OCI-LY1 (cell line): ENCODE data around the gene MYOM1.

ENCODE experiments used
- H2AFZ ChIP-seq: fragments of 200-600 bp; sonication (generic), shearing (Covaris generic); 2 replicates; pipeline ENCODE4 v1.6.0; 2014; ENCODE audit warnings: antibody characterized with exemption, mild to moderate bottlenecking, low read length
- H3F3A ChIP-seq: fragments of 200-600 bp; sonication (generic), shearing (Covaris generic); 2 replicates; pipeline ENCODE4 v1.6.0; 2014; ENCODE audit warnings: mild to moderate bottlenecking, antibody characterized with exemption, low read length, moderate library complexity; ENCODE audit not compliant: insufficient read depth
- H3K27ac ChIP-seq: fragments of 200-600 bp; sonication (generic); 2 replicates; pipeline ENCODE4 v1.5.1; 2014; ENCODE audit warnings: low read length, mixed run types, mild to moderate bottlenecking, low read depth; ENCODE audit not compliant: poor library complexity, severe bottlenecking
- H3K27me3 ChIP-seq: fragments of 200-600 bp; sonication (generic); 2 replicates; pipeline ENCODE4 v1.6.0; 2014; ENCODE audit warnings: antibody characterized with exemption, mild to moderate bottlenecking, low read length, moderate library complexity; ENCODE audit not compliant: insufficient read depth
- H3K36me3 ChIP-seq: fragments of 200-600 bp; sonication (generic); 2 replicates; pipeline ENCODE4 v1.6.1; 2014; ENCODE audit warnings: mild to moderate bottlenecking, antibody characterized with exemption, low read length, moderate library complexity, mixed read lengths; ENCODE audit not compliant: insufficient read depth
- H3K4me1 ChIP-seq: fragments of 200-600 bp; sonication (generic); 2 replicates; pipeline ENCODE4 v1.5.1; 2014; ENCODE audit warnings: mild to moderate bottlenecking, low read length, moderate library complexity; ENCODE audit not compliant: insufficient read depth, severe bottlenecking
- H3K4me2 ChIP-seq: fragments of 200-600 bp; sonication (generic), shearing (Covaris generic); 2 replicates; pipeline ENCODE4 v1.6.1; 2014; ENCODE audit warnings: low read length
- H3K4me3 ChIP-seq: fragments of 200-600 bp; sonication (generic); 2 replicates; pipeline ENCODE4 v1.5.1; 2014; ENCODE audit warnings: low read length, low read depth, mild to moderate bottlenecking, mixed read lengths; ENCODE audit not compliant: poor library complexity, severe bottlenecking
- H3K79me2 ChIP-seq: fragments of 200-600 bp; shearing (Covaris generic); 2 replicates; pipeline ENCODE4 v1.6.1; 2016; ENCODE audit warnings: mixed run types, low read length, mixed read lengths; ENCODE audit not compliant: insufficient read depth
- H3K9ac ChIP-seq: fragments of 200-600 bp; sonication (generic), shearing (Covaris generic); 2 replicates; pipeline ENCODE4 v1.6.1; 2014; ENCODE audit warnings: mild to moderate bottlenecking, low read length, mixed read lengths
- H3K9me2 ChIP-seq: fragments of 200-600 bp; sonication (generic), shearing (Covaris generic); 2 replicates; pipeline ENCODE4 v1.6.1; 2014; ENCODE audit warnings: low read depth, mild to moderate bottlenecking, low read length, mixed read lengths
- H3K9me3 ChIP-seq: fragments of 200-600 bp; shearing (Covaris generic); 2 replicates; pipeline ENCODE4 v1.6.1; 2014; ENCODE audit warnings: low read length, mixed read lengths
- H4K20me1 ChIP-seq: fragments of 200-600 bp; sonication (generic), shearing (Covaris generic); 2 replicates; pipeline ENCODE4 v1.6.0; 2016; ENCODE audit warnings: mild to moderate bottlenecking, low read length; ENCODE audit not compliant: insufficient read depth
- EZH2 ChIP-seq: fragments of 200-600 bp; sonication (generic), shearing (Covaris generic); IDR thresholded peaks from 2 replicates; pipeline ENCODE4 v1.8.0; 2017; ENCODE audit warnings: borderline replicate concordance, mixed run types, mild to moderate bottlenecking, antibody characterized with exemption, low read length, moderate library complexity, mixed read lengths
- TF ChIP-seq, protein P1 (sequence below): fragments of 200-600 bp; sonication (generic), shearing (Covaris generic); IDR thresholded peaks from 2 replicates; pipeline ENCODE4 v1.5.1; 2017; ENCODE audit warnings: mild to moderate bottlenecking, antibody characterized with exemption, low read length, moderate library complexity, mixed read lengths

Gene MYOM1

GRCh38 chr18:3234457-3234856, 14.7 kb upstream of the MYOM1 start:
- Histone ChIP-seq H3K27me3 (no peaks in the 10 kb centered on the region), H3K79me2 (no peaks in the 10 kb centered on the region), H3K9me2 (no peaks in the 10 kb centered on the region), H3K4me3 (no peak overlapping the region), H3K4me1 (peaks cover 9% of the 10 kb centered on the region), H3F3A (no peaks in the 10 kb centered on the region), H3K4me2 (no peak overlapping the region), H3K9ac (no peak overlapping the region), H4K20me1 (no peaks in the 10 kb centered on the region), H3K36me3 (no peaks in the 10 kb centered on the region), H3K27ac (no peak overlapping the region), H2AFZ (no peak overlapping the region), H3K9me3 (no peaks in the 10 kb centered on the region)
- TF ChIP-seq, protein P1, sequence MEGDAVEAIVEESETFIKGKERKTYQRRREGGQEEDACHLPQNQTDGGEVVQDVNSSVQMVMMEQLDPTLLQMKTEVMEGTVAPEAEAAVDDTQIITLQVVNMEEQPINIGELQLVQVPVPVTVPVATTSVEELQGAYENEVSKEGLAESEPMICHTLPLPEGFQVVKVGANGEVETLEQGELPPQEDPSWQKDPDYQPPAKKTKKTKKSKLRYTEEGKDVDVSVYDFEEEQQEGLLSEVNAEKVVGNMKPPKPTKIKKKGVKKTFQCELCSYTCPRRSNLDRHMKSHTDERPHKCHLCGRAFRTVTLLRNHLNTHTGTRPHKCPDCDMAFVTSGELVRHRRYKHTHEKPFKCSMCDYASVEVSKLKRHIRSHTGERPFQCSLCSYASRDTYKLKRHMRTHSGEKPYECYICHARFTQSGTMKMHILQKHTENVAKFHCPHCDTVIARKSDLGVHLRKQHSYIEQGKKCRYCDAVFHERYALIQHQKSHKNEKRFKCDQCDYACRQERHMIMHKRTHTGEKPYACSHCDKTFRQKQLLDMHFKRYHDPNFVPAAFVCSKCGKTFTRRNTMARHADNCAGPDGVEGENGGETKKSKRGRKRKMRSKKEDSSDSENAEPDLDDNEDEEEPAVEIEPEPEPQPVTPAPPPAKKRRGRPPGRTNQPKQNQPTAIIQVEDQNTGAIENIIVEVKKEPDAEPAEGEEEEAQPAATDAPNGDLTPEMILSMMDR: no peak
- no peak for TF ChIP-seq EZH2

- H3K9me3 ChIP-seq: no peaks in the 10 kb centered on the region
- no peak overlapping the region for H3K9ac ChIP-seq
- H3K36me3 ChIP-seq: no peaks in the 10 kb centered on the region
- TF ChIP-seq, protein P1: no peak
- no peak for TF ChIP-seq EZH2
- H2AFZ ChIP-seq: no peak overlapping the region
- H3K4me3 ChIP-seq: no peak overlapping the region
- peaks cover 9% of the 10 kb centered on the region for H3K4me1 ChIP-seq
- H3K27me3 ChIP-seq: no peaks in the 10 kb centered on the region
- H3K9me2 ChIP-seq: no peaks in the 10 kb centered on the region
- H3K79me2 ChIP-seq: no peaks in the 10 kb centered on the region
- no peaks in the 10 kb centered on the region for H3F3A ChIP-seq
- no peaks in the 10 kb centered on the region for H4K20me1 ChIP-seq
- H3K27ac ChIP-seq: no peak overlapping the region
- H3K4me2 ChIP-seq: no peak overlapping the region
Measured at GRCh38 chr18:3233433-3234168, 13.8 kb upstream of the MYOM1 start.

DNA sequence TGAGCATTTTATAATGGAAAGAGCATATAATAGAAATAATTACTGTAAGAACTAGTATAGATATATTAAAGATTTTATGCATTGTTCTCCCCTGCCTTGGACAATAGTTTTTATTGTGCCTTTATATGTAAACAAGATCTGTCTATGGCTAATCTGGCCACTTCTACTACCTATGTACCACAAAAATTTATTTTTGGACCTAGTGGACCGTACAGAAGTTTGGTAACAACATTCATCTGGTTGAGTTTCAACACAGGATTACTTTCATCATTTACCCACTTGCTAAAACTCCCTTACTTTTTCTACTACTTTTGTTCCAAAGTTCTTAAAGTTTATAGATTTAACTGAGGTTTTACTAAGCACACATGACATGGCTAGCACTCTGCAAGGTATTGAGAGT, 13.2 kb upstream of the MYOM1 start:
- H3K36me3 ChIP-seq: no peaks in the 10 kb centered on the region
- H3K4me2 ChIP-seq: no peak overlapping the region
- no peaks in the 10 kb centered on the region for H3K9me3 ChIP-seq
- H3K9me2 ChIP-seq: no peaks in the 10 kb centered on the region
- no peak overlapping the region for H2AFZ ChIP-seq
- H3K4me3 ChIP-seq: no peak overlapping the region
- H3K27me3 ChIP-seq: no peaks in the 10 kb centered on the region
- H3K27ac ChIP-seq: no peak overlapping the region
- no peaks in the 10 kb centered on the region for H4K20me1 ChIP-seq
- no peaks in the 10 kb centered on the region for H3F3A ChIP-seq
- no peak overlapping the region for H3K9ac ChIP-seq
- H3K4me1 ChIP-seq: peaks cover 9% of the 10 kb centered on the region
- no peaks in the 10 kb centered on the region for H3K79me2 ChIP-seq
- TF ChIP-seq EZH2: no peak
- TF ChIP-seq, protein P1: no peak
